ENCODE measurements around the gene MARK3. TPM values are rescaled to one million over a fixed set of nuclear protein-coding genes. Genes with fewer than 3 reads are reported as not detected.

MARK3 gene
- total and polyA plus RNA-seq, 2 of the 13 experiments (the other 11 are each of a cell fraction or from before 2014, with no cell fraction given): 47.7 to 56.6 TPM

GRCh38 chr14:103398427-103399195 lies 13.4 kb downstream of the MARK3 start (continued):
- TF ChIP-seq KLF11 (CRISPR knock-in tag; IDR thresholded peaks at IDR 0.05): no peak
- no peak for TF ChIP-seq NPAS2 (CRISPR knock-in tag; IDR thresholded peaks at IDR 0.05; ENCODE audit: borderline replicate concordance)
- TF ChIP-seq CENPX (CRISPR knock-in tag; IDR thresholded peaks at IDR 0.05): no peak
- TF ChIP-seq YEATS4 (CRISPR knock-in tag; IDR thresholded peaks at IDR 0.05; ENCODE audit: borderline replicate concordance): no peak
- no peak for TF ChIP-seq ZNF564 (CRISPR knock-in tag; IDR thresholded peaks at IDR 0.05)
- TF ChIP-seq ZNF232 (CRISPR knock-in tag; IDR thresholded peaks at IDR 0.05; ENCODE audit: borderline replicate concordance): no peak
- TF ChIP-seq BCLAF1 (IDR thresholded peaks at IDR 0.05): no peak
- no peak for TF ChIP-seq TOPORS (CRISPR knock-in tag; IDR thresholded peaks at IDR 0.05)
- TF ChIP-seq ZNF800 (CRISPR knock-in tag; IDR thresholded peaks at IDR 0.05): no peak
- no peak for TF ChIP-seq PHF20 (CRISPR knock-in tag; IDR thresholded peaks at IDR 0.05)
- TF ChIP-seq HOXA5 (CRISPR knock-in tag; IDR thresholded peaks at IDR 0.05): no peak
- TF ChIP-seq FOXP1 (IDR thresholded peaks at IDR 0.05): no peak
- no peak for TF ChIP-seq FOXP1 (CRISPR knock-in tag; IDR thresholded peaks at IDR 0.05)
- no peak for TF ChIP-seq ZNF740 (CRISPR knock-in tag; IDR thresholded peaks at IDR 0.05)
